ENCODE measurements around the gene CHD9.

Gene CHD9

GRCh38 chr16:53135329-53135728 lies 80.5 kb downstream of the CHD9 start:
- TF ChIP-seq, protein P1, sequence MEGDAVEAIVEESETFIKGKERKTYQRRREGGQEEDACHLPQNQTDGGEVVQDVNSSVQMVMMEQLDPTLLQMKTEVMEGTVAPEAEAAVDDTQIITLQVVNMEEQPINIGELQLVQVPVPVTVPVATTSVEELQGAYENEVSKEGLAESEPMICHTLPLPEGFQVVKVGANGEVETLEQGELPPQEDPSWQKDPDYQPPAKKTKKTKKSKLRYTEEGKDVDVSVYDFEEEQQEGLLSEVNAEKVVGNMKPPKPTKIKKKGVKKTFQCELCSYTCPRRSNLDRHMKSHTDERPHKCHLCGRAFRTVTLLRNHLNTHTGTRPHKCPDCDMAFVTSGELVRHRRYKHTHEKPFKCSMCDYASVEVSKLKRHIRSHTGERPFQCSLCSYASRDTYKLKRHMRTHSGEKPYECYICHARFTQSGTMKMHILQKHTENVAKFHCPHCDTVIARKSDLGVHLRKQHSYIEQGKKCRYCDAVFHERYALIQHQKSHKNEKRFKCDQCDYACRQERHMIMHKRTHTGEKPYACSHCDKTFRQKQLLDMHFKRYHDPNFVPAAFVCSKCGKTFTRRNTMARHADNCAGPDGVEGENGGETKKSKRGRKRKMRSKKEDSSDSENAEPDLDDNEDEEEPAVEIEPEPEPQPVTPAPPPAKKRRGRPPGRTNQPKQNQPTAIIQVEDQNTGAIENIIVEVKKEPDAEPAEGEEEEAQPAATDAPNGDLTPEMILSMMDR (IDR thresholded peaks at IDR 0.05; ENCODE audit: borderline replicate concordance, insufficient read depth, low read depth, low read length) = no peak
- H3K4me3 ChIP-seq (ENCODE audit: low read depth, low read length) = no peak overlapping the region

DNA sequence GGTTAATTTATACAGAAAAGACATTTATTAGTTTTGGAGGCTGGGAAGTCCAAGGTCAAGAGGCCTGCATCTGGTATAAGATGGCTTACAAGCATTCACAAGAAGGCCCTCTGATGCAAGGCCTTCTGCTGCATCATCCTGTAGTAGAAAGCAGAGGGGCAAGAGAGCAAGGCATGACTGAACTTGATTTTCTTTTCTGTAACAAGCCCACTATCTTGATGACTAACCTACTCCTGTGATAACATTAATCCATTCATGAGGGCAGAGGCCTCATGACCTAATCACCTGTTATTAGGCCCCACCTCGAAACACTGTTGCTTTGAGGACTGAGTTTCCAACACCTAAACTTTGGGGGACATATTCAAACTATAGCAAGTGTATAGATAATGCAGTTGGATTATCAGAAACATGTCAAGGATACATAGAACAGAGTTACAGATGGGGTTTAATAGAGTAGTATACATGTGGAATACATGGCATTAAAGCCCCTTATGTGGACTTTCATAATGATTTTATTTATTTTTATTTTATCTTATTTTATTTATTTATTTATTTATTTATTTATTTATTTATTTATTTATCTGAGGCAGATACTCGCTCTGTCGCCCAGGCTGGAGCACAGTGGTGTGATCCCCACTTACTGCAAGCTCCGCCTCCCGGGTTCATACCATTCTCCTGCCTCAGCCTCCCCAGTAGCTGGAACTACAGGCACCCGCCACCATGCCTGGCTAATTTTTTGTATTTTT lies 88.2 kb downstream of the CHD9 start:
- H3K4me3 ChIP-seq (ENCODE audit: low read depth, low read length) = no peak overlapping the region
- TF ChIP-seq, protein P1 (IDR thresholded peaks at IDR 0.05; ENCODE audit: borderline replicate concordance, insufficient read depth, low read depth, low read length) = no peak

GRCh38 chr16:53147500-53148065 lies 92.8 kb downstream of the CHD9 start:
- TF ChIP-seq, protein P1 (IDR thresholded peaks at IDR 0.05; ENCODE audit: borderline replicate concordance, insufficient read depth, low read depth, low read length) = no peak
- no peak overlapping the region for H3K4me3 ChIP-seq (ENCODE audit: low read depth, low read length)

- TF ChIP-seq, protein P1 (IDR thresholded peaks at IDR 0.05; ENCODE audit: borderline replicate concordance, insufficient read depth, low read depth, low read length) = no peak
- H3K4me3 ChIP-seq (ENCODE audit: low read depth, low read length) = no peak overlapping the region
Observed at GRCh38 chr16:53150769-53151168, 96.0 kb downstream of the CHD9 start.

DNA sequence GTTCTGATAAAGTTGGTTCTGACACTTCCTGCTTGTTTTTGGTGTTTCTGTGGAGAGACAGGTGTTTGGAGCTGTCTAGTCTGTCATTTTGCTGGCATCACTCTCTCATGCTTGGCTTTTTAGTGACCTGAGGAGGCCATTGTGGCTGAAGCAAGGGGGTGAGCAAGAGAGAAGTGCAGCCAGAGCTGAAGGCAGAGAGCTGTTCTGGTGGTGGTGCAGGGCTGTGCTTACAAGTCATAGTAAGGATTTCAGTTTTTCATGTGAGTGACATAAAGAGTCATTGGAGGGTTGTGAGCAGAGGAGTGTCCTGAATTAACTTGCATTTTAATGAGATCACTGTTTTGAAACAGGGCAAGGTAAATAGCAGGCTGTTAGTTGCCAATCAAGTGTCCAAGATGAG lies 97.5 kb downstream of the CHD9 start:
- no peak overlapping the region for H3K4me3 ChIP-seq (ENCODE audit: low read depth, low read length)
- TF ChIP-seq, protein P1 (IDR thresholded peaks at IDR 0.05; ENCODE audit: borderline replicate concordance, insufficient read depth, low read depth, low read length) = no peak

DNA sequence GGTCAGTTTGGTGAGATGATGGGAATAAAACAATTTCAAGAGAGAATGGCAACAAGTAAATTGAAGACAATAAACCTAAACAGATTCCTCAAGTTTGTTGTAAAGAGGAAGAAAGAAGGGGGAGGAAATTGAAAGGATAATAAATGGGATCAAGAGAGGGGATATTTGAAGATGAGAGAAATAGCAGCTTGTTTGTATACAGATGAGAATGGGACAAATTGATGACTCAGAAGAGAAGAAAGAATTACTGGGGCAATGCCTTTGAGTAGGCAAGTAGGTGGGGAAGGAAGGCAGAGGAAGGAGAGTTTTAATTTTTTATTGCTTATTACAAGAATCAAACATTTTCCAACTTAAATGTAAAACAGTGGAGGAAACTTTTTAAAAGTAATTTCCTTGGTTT lies 98.3 kb downstream of the CHD9 start:
- TF ChIP-seq, protein P1 (IDR thresholded peaks at IDR 0.05; ENCODE audit: borderline replicate concordance, insufficient read depth, low read depth, low read length) = no peak
- no peak overlapping the region for H3K4me3 ChIP-seq (ENCODE audit: low read depth, low read length)

DNA sequence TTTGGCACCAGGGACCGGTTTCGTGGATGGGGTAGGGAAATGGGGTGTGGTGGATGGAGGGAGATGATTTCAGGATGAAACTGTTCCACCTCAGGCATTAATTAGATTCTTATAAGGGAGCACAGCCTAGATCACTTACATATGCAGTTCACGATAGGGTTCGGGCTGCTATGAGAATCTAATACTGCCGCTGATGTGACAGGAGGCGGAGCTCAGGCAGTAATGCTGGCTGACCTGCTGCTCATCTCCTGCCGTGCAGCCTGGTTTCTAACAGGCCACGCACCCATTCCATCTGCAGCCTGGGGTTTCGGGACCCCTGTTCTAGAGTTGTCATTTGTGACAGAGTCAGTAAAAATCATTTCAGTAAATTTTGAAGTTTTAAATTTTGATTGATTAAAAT lies 99.7 kb downstream of the CHD9 start:
- TF ChIP-seq, protein P1 (IDR thresholded peaks at IDR 0.05; ENCODE audit: borderline replicate concordance, insufficient read depth, low read depth, low read length) = no peak
- H3K4me3 ChIP-seq (ENCODE audit: low read depth, low read length) = no peak overlapping the region
